ENCODE data around the gene TTC7B.
"Not testable (repeated sequence)": the region's sequence is repeated elsewhere in the genome, so short reads cannot be mapped to it uniquely, and the experiment has no call there.

The TTC7B gene

DNA sequence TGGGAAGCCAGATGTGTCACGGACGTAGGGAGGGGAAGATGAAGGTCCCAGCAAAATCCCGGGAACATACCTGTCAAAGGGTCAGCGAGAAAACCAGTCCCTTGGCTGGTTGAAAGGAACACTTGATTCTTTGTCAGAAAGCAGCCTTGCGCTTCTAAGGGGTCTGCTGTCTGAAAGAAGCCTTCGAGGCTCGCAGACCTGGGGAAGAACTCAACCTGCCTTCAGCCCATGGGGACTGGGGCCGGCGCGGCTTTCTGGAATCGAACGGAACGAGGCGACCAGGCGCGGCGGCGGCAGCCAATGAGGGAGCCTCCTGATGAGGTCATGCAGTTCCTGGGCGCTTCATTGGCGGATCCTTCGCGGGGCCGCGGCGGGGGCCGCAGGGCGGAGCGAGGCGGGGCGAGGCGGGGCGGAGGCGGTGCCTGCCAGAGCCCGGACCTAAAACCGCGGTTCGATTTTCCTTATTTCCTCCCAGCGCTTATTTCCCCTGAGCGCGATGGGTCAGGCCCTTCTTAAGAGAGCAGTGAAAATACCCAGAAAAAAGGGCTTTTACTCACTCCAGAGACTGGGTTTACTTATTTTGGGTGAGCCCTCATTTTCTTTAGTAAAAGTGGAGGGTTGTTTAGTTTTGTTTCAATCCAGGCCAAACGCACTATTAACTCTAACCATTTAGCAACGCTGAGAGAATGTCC lies 11.8 kb upstream of the TTC7B start:
- H3K27me3 ChIP-seq (ENCODE audit: insufficient read depth, poor library complexity, severe bottlenecking), result no peaks in the 10 kb centered on the region
- DNase-seq (ENCODE audit: low spot score), result peak; percentile 94
- peak overlapping the region; percentile 31 for H3K4me3 ChIP-seq (ENCODE audit: severe bottlenecking)
- ATAC-seq (ENCODE audit: low read depth), result peak; percentile 100
- H3K9me3 ChIP-seq (ENCODE audit: severe bottlenecking), result no peaks in the 10 kb centered on the region
- no peak overlapping the region for H3K27ac ChIP-seq (ENCODE audit: poor library complexity, severe bottlenecking)
- peaks cover 7% of the 10 kb centered on the region for H3K4me1 ChIP-seq (ENCODE audit: insufficient read depth, poor library complexity, severe bottlenecking)
- TF ChIP-seq, protein P1, sequence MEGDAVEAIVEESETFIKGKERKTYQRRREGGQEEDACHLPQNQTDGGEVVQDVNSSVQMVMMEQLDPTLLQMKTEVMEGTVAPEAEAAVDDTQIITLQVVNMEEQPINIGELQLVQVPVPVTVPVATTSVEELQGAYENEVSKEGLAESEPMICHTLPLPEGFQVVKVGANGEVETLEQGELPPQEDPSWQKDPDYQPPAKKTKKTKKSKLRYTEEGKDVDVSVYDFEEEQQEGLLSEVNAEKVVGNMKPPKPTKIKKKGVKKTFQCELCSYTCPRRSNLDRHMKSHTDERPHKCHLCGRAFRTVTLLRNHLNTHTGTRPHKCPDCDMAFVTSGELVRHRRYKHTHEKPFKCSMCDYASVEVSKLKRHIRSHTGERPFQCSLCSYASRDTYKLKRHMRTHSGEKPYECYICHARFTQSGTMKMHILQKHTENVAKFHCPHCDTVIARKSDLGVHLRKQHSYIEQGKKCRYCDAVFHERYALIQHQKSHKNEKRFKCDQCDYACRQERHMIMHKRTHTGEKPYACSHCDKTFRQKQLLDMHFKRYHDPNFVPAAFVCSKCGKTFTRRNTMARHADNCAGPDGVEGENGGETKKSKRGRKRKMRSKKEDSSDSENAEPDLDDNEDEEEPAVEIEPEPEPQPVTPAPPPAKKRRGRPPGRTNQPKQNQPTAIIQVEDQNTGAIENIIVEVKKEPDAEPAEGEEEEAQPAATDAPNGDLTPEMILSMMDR (IDR thresholded peaks at IDR 0.05; ENCODE audit: poor library complexity, severe bottlenecking), result no peak
- no peaks in the 10 kb centered on the region for H3K36me3 ChIP-seq (ENCODE audit: low read depth)

DNA sequence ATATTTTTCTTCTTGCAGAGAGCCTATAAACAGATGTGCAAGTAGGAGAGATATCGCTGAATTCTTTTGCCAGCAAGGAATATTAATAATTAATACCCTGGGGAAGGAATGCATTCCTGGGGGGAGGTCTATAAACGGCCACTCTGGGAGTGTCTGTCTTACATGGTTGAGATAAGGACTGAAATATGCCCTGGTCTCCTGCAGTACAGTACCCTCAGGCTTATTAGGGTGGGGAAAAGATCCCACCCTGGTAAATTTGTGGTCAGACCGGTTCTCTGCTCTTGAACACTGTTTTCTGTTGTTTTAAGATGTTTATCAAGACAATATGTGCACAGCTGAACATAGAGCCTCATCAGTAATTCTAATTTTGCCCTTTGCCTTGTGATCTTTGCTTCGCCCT lies 7.3 kb upstream of the TTC7B start:
- ATAC-seq (ENCODE audit: low read depth); H3K4me1 ChIP-seq (ENCODE audit: insufficient read depth, poor library complexity, severe bottlenecking); H3K4me3 ChIP-seq (ENCODE audit: severe bottlenecking); H3K27ac ChIP-seq (ENCODE audit: poor library complexity, severe bottlenecking); H3K27me3 ChIP-seq (ENCODE audit: insufficient read depth, poor library complexity, severe bottlenecking); H3K36me3 ChIP-seq (ENCODE audit: low read depth); H3K9me3 ChIP-seq (ENCODE audit: severe bottlenecking); DNase-seq (ENCODE audit: low spot score): not testable (repeated sequence)

DNA sequence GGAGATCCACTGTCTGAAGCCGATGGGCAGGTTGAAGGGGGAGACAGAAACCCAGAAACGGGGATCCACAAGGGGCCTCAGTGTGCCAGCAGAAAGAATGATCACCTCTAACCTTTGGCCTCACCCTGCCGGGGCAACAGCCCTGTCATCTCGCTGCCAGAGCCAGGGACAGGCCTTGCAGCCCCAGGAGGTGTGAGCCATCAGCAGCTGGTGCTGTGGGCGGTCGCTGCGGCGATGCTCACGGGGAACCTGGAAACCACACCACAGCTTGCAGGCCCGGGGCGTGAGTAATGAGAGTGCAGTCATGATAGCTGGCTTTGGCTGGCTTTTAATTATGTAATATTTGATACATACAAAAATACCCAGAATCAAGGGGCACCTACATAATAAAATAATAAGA lies 4.7 kb upstream of the TTC7B start:
- ATAC-seq (ENCODE audit: low read depth) (peak; percentile 87), DNase-seq (ENCODE audit: low spot score) (no peak)
- H3K4me3 ChIP-seq (ENCODE audit: severe bottlenecking), result no peak overlapping the region
- TF ChIP-seq, protein P1 (IDR thresholded peaks at IDR 0.05; ENCODE audit: poor library complexity, severe bottlenecking), result no peak
- H3K4me1 ChIP-seq (ENCODE audit: insufficient read depth, poor library complexity, severe bottlenecking), result peaks cover 3% of the 10 kb centered on the region
- no peaks in the 10 kb centered on the region for H3K36me3 ChIP-seq (ENCODE audit: low read depth)
- H3K27me3 ChIP-seq (ENCODE audit: insufficient read depth, poor library complexity, severe bottlenecking), result no peaks in the 10 kb centered on the region
- peaks cover 2% of the 10 kb centered on the region for H3K9me3 ChIP-seq (ENCODE audit: severe bottlenecking)
- no peak overlapping the region for H3K27ac ChIP-seq (ENCODE audit: poor library complexity, severe bottlenecking)

DNA sequence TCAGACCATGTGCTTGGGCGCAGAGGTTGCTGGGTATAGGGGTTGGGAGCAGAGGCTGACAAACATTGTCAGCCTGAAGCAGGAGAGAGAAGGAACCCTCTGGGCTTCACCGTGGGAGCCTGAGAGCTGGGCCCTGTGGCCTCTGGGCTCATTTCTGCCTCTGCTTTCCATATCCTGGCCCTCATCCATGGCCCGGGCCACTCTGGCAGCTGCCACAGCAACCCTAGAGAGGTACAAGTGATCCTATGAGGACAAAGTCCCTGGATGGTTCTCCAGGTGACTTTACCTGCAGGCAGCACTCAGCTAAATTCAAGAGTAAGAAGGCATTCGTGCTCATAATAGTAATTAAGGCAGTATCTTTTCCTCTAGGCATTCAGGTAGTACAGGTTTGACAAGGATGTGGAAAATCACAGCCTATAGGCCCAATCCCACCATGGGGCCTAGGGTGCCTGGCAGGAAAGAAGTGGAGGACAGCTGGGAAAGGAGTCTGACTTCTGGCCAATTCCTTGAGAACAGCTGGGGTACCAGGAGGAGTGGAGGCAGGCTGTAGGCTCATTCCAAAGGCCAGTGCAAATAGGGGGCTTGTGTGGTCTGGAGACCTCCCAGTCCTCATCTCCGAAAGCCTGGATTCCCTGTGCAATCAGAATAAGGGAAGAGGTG lies 3.6 kb upstream of the TTC7B start:
- Histone ChIP-seq H3K27me3 (ENCODE audit: insufficient read depth, poor library complexity, severe bottlenecking) (no peaks in the 10 kb centered on the region), H3K4me3 (ENCODE audit: severe bottlenecking) (no peak overlapping the region), H3K4me1 (ENCODE audit: insufficient read depth, poor library complexity, severe bottlenecking) (peaks cover 3% of the 10 kb centered on the region), H3K27ac (ENCODE audit: poor library complexity, severe bottlenecking) (no peak overlapping the region), H3K36me3 (ENCODE audit: low read depth) (no peaks in the 10 kb centered on the region), H3K9me3 (ENCODE audit: severe bottlenecking) (peaks cover 2% of the 10 kb centered on the region)
- TF ChIP-seq, protein P1 (IDR thresholded peaks at IDR 0.05; ENCODE audit: poor library complexity, severe bottlenecking), result no peak
- ATAC-seq (ENCODE audit: low read depth) (no peak), DNase-seq (ENCODE audit: low spot score) (no peak)

DNA sequence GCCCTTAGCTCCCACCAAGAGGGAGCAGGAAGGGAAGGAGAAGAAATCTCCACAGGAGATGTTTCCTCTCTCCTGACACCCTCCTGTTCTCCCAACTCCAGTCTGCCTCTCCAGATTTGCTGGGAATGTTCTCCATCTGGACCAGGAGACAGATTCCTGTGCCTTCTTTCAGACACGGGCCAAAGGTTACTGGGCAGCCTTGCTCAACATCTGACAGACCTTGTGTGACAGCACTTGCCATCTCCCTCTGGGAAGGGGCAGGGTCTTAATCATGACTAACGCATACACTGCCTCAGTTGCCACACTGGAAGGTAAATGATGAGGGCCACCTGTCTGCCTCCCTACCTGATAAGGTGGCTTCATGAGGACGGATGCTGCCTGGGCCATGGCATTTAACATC lies 2.5 kb upstream of the TTC7B start:
- H3K27ac ChIP-seq (ENCODE audit: poor library complexity, severe bottlenecking), result no peak overlapping the region
- peaks cover 2% of the 10 kb centered on the region for H3K9me3 ChIP-seq (ENCODE audit: severe bottlenecking)
- TF ChIP-seq, protein P1 (IDR thresholded peaks at IDR 0.05; ENCODE audit: poor library complexity, severe bottlenecking), result no peak
- H3K4me1 ChIP-seq (ENCODE audit: insufficient read depth, poor library complexity, severe bottlenecking), result peaks cover 3% of the 10 kb centered on the region
- H3K27me3 ChIP-seq (ENCODE audit: insufficient read depth, poor library complexity, severe bottlenecking), result no peaks in the 10 kb centered on the region
- no peak for ATAC-seq (ENCODE audit: low read depth)
- DNase-seq (ENCODE audit: low spot score), result no peak
- H3K4me3 ChIP-seq (ENCODE audit: severe bottlenecking), result no peak overlapping the region
- no peaks in the 10 kb centered on the region for H3K36me3 ChIP-seq (ENCODE audit: low read depth)

Measured in RWPE2 (cell line).